BJ (cell line): ENCODE measurements around the gene COA4. TPM values are rescaled to one million over a fixed set of nuclear protein-coding genes. Genes with fewer than 3 reads are reported as not detected.

Experiments
- CTCF ChIA-PET: fragments of 350-600 bp; formaldehyde crosslinking; extraction: SDS; loops from one replicate; lab custom pipeline; 2021; ENCODE audit warnings: antibody characterized with exemption, inconsistent platforms; lab: Yijun Ruan, JAX
- POLR2A ChIA-PET: fragments of 300-600 bp; sonication (Branson Sonifier 250); formaldehyde crosslinking; extraction: SDS; loops from one replicate; lab custom pipeline; 2021; ENCODE audit warnings: antibody characterized with exemption; lab: Charles Lee
- DNase-seq: peaks from one replicate; pipeline ENCODE4 v3.0.0-alpha.2; 2011; ENCODE audit warnings: low read depth
- H3K27me3 ChIP-seq: 2 replicates; pipeline ENCODE4 v1.6.0; 2011; ENCODE audit warnings: low read length; ENCODE audit not compliant: control insufficient read depth, insufficient read depth
- H3K36me3 ChIP-seq: 2 replicates; pipeline ENCODE4 v1.5.1; 2011; ENCODE audit warnings: low read length; ENCODE audit not compliant: control insufficient read depth, insufficient read depth
- H3K4me3 ChIP-seq: 2 replicates; pipeline ENCODE4 v1.5.1; 2011; ENCODE audit warnings: low read depth, mild to moderate bottlenecking, control low read depth, low read length
- CTCF ChIP-seq: IDR thresholded peaks from 2 replicates; pipeline ENCODE4 v1.5.1; 2011; ENCODE audit warnings: low read depth, mild to moderate bottlenecking, control low read depth, inconsistent platforms, low read length, moderate library complexity; ENCODE audit not compliant: insufficient read depth
- polyA plus RNA-seq: library from polyadenylated mRNA; depleted of rRNA; stranded (reverse); fragments of >200 nt; gene quantifications from 2 replicates; pipeline ENCODE4 v1.2.3, GENCODE V29; 2011

The COA4 gene
- polyA plus RNA-seq, 1 experiment: 62.5 TPM

- H3K4me3 ChIP-seq: no peak overlapping the region
- no peak for DNase-seq
- no peaks in the 10 kb centered on the region for H3K27me3 ChIP-seq
- TF ChIP-seq CTCF: no peak
- CTCF ChIA-PET: interaction anchor here (1.0 to 1.1 kb wide), 2 partner anchors 10 to 53 kb away, joined by 3 read pairs; no protein-coding TSS in a partner anchor
- H3K36me3 ChIP-seq: no peaks in the 10 kb centered on the region
- POLR2A ChIA-PET: no interaction called here
Measured at GRCh38 chr11:73856031-73856567, 20.5 kb downstream of the COA4 start.

- TF ChIP-seq CTCF: no peak
- ChIA-PET CTCF (interaction anchor here (1.1 kb wide), 1 partner anchor 25 kb away, joined by 3 read pairs; no protein-coding TSS in a partner anchor), POLR2A (no interaction called here)
- no peak overlapping the region for H3K4me3 ChIP-seq
- H3K36me3 ChIP-seq: no peaks in the 10 kb centered on the region
- DNase-seq: no peak
- H3K27me3 ChIP-seq: no peaks in the 10 kb centered on the region
Measured at GRCh38 chr11:73854680-73855079, 22.0 kb downstream of the COA4 start.

GRCh38 chr11:73852049-73852448 is 24.6 kb downstream of the COA4 start:
- Histone ChIP-seq H3K4me3 (no peak overlapping the region), H3K36me3 (no peaks in the 10 kb centered on the region), H3K27me3 (no peaks in the 10 kb centered on the region)
- ChIA-PET POLR2A (no interaction called here), CTCF (no interaction called here)
- DNase-seq: no peak
- no peak for TF ChIP-seq CTCF

- no peak for DNase-seq
- POLR2A ChIA-PET: no interaction called here
- no peaks in the 10 kb centered on the region for H3K36me3 ChIP-seq
- no peaks in the 10 kb centered on the region for H3K27me3 ChIP-seq
- CTCF ChIA-PET: no interaction called here
- H3K4me3 ChIP-seq: no peak overlapping the region
- TF ChIP-seq CTCF: no peak
Measured at GRCh38 chr11:73851046-73851764, 25.4 kb downstream of the COA4 start.

GRCh38 chr11:73839123-73839457 is 37.6 kb downstream of the COA4 start:
- no peak for DNase-seq
- no peak for TF ChIP-seq CTCF
- CTCF ChIA-PET: no interaction called here

More at GRCh38 chr11:73839123-73839457, 37.6 kb downstream of the COA4 start:
- Histone ChIP-seq H3K4me3 (no peak overlapping the region), H3K27me3 (no peaks in the 10 kb centered on the region), H3K36me3 (no peaks in the 10 kb centered on the region)
- POLR2A ChIA-PET: no interaction called here
